Peyer's patch (tissue), 4 donors: Measurements from ENCODE around the gene SHISA6. TPM values are rescaled to one million over a fixed set of nuclear protein-coding genes. Genes with fewer than 3 reads are reported as not detected.

Experiments
- DNase-seq, 3 donors: peaks; one replicate each; pipeline ENCODE4 v3.0.0-alpha.2; 2017 to 2019
- H3K27ac ChIP-seq, 4 donors: fragments of 200-600 bp; sonication (generic); one replicate each; pipeline ENCODE4 v1.5.1; 2016 to 2019
- H3K27me3 ChIP-seq, 2 donors: fragments of 200-600 bp; sonication (generic); one replicate each; pipeline ENCODE4 v1.5.1; 2019
- H3K36me3 ChIP-seq, 3 donors: fragments of 200-600 bp; sonication (generic); one replicate each; pipeline ENCODE4 v1.5.1; 2016 to 2019
- H3K4me1 ChIP-seq, 4 donors: fragments of 200-600 bp; sonication (generic); one replicate each; pipeline ENCODE4 v1.5.1; 2016 to 2019
- H3K4me3 ChIP-seq, 4 donors: fragments of 200-600 bp; sonication (generic); 1 replicate in 3 of 4; 2 replicates in 1 of 4; pipeline ENCODE4 v1.5.1; 2016 to 2019; ENCODE audit warnings: mild to moderate bottlenecking in 1 of 4
- H3K9me3 ChIP-seq, 4 donors: fragments of 200-600 bp; sonication (generic); one replicate each; pipeline ENCODE4 v1.5.1; 2016 to 2019; ENCODE audit warnings: mild to moderate bottlenecking in 1 of 4
- POLR2A ChIP-seq, 2 donors: fragments of 450-650 bp; IDR thresholded peaks; one replicate each; pipeline ENCODE4 v1.5.1; 2017; ENCODE audit warnings: antibody characterized with exemption in 2 of 2, mild to moderate bottlenecking in 2 of 2, moderate library complexity in 2 of 2
- total RNA-seq, 4 donors: library from RNA; depleted of rRNA; stranded (reverse); fragments of >200 nt; gene quantifications; one replicate each; pipeline ENCODE4 v1.1.0, GENCODE V29; 2016
- TF ChIP-seq, protein P1 (sequence below), 6 experiments: fragments of 450-650 bp in 4 of 6; fragments of 200-600 bp in 2 of 6; sonication (generic) in 1 of 6; IDR thresholded peaks; one replicate each; pipeline ENCODE4 v1.5.1; 2017 to 2019; ENCODE audit warnings: antibody characterized with exemption in 6 of 6, mild to moderate bottlenecking in 3 of 6, moderate library complexity in 1 of 6

SHISA6 gene
- total RNA-seq, 4 donors from 2014 or later, result 0.27 to 2.1 (median 1.7) TPM; not detected in 1

DNA sequence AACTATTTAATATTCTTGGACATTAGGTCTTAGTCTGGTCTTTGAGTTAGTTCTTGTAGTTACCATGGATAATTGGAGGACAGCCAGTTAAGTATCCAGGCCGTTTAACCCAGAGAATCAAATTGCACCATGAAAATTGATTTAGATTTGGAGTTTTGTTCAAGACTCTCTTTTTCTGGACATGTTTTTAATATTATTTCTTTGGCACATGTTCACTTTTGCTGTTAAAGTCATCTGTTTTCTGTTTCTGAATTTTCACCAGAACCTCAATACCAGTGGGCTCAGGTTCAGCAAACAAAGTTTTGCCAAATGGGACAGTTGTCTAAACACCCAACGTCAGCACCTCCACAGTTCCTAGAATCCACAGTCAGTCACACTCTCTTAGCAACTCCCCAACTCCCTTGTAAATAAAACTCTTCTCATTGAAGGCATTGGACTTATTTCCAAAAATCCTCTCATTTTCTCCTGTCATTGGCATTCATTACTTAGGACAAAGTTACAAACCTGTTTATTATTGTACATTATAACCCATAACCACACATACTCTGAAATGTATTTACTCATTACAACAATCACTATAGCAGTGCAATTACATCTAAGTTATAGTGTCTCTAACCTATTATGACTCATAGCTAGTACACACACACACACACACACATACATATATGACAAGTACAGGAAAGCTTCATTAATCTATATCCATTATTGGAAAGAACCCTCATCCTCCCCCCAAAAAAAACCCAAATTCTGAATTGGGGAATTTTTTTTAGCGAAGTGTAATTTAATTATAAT lies 323.8 kb downstream of the SHISA6 start:
- no peak overlapping the region for H3K4me3 ChIP-seq
- no peaks in the 10 kb centered on the region for H3K27me3 ChIP-seq
- no peaks in the 10 kb centered on the region for H3K4me1 ChIP-seq
- no peaks in the 10 kb centered on the region for H3K36me3 ChIP-seq
- DNase-seq, result no peak
- no peak for TF ChIP-seq POLR2A (IDR thresholded peaks at IDR 0.05)
- TF ChIP-seq, protein P1, sequence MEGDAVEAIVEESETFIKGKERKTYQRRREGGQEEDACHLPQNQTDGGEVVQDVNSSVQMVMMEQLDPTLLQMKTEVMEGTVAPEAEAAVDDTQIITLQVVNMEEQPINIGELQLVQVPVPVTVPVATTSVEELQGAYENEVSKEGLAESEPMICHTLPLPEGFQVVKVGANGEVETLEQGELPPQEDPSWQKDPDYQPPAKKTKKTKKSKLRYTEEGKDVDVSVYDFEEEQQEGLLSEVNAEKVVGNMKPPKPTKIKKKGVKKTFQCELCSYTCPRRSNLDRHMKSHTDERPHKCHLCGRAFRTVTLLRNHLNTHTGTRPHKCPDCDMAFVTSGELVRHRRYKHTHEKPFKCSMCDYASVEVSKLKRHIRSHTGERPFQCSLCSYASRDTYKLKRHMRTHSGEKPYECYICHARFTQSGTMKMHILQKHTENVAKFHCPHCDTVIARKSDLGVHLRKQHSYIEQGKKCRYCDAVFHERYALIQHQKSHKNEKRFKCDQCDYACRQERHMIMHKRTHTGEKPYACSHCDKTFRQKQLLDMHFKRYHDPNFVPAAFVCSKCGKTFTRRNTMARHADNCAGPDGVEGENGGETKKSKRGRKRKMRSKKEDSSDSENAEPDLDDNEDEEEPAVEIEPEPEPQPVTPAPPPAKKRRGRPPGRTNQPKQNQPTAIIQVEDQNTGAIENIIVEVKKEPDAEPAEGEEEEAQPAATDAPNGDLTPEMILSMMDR (IDR thresholded peaks at IDR 0.05), result no peak
- H3K27ac ChIP-seq, result no peak overlapping the region
- H3K9me3 ChIP-seq, result no peaks in the 10 kb centered on the region

DNA sequence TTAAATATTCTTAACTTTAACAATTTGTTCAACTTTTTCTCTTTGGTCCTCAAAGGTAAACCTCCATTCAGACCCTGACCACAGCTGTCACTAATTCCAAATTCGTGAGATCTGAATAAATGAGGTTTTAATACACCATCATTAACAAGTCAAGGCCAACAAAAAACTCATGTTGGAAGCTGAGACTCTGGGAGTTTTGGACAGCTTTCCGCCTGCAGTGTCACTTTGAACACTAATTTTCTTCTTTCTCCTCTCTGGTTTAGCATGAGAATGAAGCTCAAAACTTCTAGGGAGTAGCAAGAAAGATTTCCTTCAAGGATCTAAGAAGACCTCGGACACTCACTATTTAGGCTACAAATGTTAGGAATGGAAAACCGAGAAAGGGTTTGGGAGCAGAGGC lies 324.6 kb downstream of the SHISA6 start:
- Histone ChIP-seq H3K4me1 (no peaks in the 10 kb centered on the region), H3K4me3 (no peak overlapping the region), H3K27me3 (no peaks in the 10 kb centered on the region), H3K36me3 (no peaks in the 10 kb centered on the region), H3K27ac (no peak overlapping the region), H3K9me3 (no peaks in the 10 kb centered on the region)
- no peak for TF ChIP-seq POLR2A (IDR thresholded peaks at IDR 0.05)
- TF ChIP-seq, protein P1 (IDR thresholded peaks at IDR 0.05), result no peak
- DNase-seq, result no peak

DNA sequence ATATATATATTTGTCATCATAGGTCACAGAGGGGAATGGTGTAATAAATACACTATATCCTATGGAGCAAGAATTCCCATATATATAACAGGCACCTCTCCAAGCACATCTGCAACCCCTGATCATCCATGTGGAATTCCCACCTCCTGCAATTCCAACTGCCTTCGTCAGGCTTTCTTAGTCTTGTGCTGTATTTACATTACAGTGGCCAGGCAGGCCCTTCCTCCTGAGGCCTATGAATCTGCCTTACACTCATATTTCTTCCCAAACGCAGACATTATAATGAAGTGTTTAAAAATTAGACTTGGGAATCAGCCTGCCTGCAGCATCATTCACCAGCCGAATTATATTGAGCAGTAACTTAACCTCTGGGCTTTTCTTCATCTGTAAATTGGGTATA lies 338.0 kb downstream of the SHISA6 start:
- no peak overlapping the region for H3K27ac ChIP-seq
- H3K4me1 ChIP-seq, result no peaks in the 10 kb centered on the region
- no peaks in the 10 kb centered on the region for H3K27me3 ChIP-seq
- H3K36me3 ChIP-seq, result no peaks in the 10 kb centered on the region
- no peak overlapping the region for H3K4me3 ChIP-seq
- H3K9me3 ChIP-seq, result no peaks in the 10 kb centered on the region
- no peak for TF ChIP-seq POLR2A (IDR thresholded peaks at IDR 0.05)
- DNase-seq, result no peak

DNA sequence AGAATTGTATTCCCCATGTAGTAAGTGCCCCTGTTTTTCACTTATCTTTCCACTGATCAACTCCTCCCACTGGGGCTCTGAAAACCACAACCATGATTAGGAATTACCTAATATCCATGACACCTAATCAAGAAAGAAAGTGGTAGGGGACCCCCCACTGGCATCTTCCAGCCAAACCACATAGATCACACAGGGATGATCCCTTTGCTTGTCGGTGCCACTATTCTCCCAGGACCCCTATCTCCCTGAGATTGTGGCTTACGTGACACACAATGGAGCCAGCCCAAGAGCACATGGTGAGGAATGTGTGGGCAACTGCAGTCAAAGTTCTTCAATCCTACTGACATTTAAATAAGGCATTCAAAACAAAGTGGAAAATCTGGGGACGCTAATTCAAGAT lies 339.7 kb downstream of the SHISA6 start:
- H3K27me3 ChIP-seq, result no peaks in the 10 kb centered on the region
- H3K4me1 ChIP-seq, result no peaks in the 10 kb centered on the region
- H3K4me3 ChIP-seq, result no peak overlapping the region
- TF ChIP-seq, protein P1 (IDR thresholded peaks at IDR 0.05), result no peak
- TF ChIP-seq POLR2A (IDR thresholded peaks at IDR 0.05), result no peak
- no peaks in the 10 kb centered on the region for H3K36me3 ChIP-seq
- no peaks in the 10 kb centered on the region for H3K9me3 ChIP-seq
- no peak for DNase-seq
- no peak overlapping the region for H3K27ac ChIP-seq

DNA sequence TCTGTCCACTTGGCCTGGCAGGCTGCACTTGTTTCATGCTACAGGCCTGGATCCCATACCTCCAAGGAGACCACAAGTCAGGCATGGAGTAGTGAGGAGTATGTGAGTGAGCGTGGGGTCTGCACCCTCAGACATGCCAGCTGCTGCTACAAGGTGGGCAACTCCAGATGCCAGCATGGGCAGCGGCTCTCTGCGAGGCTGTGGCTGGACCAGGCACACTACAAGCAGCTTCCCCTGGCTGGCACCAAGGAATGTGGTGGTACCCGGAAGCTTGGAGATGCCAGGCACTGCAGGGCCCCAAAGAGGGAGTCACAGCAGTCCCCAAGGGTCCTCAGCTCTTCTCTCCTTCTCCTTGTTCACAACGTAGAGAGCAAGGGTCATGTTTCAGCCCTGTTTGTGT lies 341.2 kb downstream of the SHISA6 start:
- Histone ChIP-seq H3K4me3 (no peak overlapping the region), H3K9me3 (no peaks in the 10 kb centered on the region), H3K36me3 (no peaks in the 10 kb centered on the region), H3K27ac (no peak overlapping the region), H3K27me3 (no peaks in the 10 kb centered on the region), H3K4me1 (no peaks in the 10 kb centered on the region)
- TF ChIP-seq POLR2A (IDR thresholded peaks at IDR 0.05), result no peak
- TF ChIP-seq, protein P1 (IDR thresholded peaks at IDR 0.05), result no peak
- no peak for DNase-seq

DNA sequence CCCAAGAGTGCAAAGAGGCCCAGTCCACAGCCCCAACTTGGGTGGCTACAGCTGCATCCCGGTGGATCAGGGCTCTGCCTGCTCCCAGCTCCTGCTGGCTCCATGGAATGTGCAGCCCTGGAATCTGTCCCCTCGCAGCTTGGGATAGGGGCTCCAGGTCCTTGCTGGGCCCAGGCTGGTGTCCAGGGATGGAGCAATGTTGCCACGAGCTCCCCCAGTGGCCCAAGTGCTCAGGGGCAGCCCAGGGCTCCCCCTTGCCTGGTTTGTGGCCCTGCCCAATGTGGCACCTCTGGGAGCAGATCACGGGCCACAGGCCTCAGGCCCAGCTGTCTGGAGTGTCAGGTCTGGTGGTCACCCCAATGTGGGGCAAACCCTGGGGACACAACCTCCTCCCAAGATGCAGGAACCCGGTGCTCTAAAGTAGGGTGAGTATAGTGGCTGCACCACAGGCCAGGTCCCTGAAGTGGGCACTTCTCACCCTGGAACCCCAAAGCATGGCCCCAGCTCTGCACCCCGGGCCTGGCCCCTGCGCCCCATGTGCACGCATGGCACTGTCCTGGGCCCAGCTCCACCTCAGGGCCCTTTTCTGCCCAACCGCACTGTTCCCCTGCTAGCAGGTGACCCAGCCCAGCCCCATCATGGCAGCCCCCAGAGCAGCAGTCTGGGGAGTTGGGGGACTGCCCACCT lies 342.4 kb downstream of the SHISA6 start:
- no peaks in the 10 kb centered on the region for H3K9me3 ChIP-seq
- H3K27ac ChIP-seq, result no peak overlapping the region
- no peaks in the 10 kb centered on the region for H3K27me3 ChIP-seq
- H3K4me3 ChIP-seq, result no peak overlapping the region
- H3K4me1 ChIP-seq, result no peaks in the 10 kb centered on the region
- no peak for DNase-seq
- no peaks in the 10 kb centered on the region for H3K36me3 ChIP-seq
- TF ChIP-seq, protein P1 (IDR thresholded peaks at IDR 0.05), result no peak
- TF ChIP-seq POLR2A (IDR thresholded peaks at IDR 0.05), result no peak
